GM12873 (cell line): Measurements from ENCODE around the gene PPP5C.

Source experiments
- TF ChIP-seq, protein P1 (sequence below): IDR thresholded peaks from 2 replicates; pipeline ENCODE4 v1.5.1; 2012; ENCODE audit warnings: low read depth, mild to moderate bottlenecking, moderate library complexity, low read length, control low read depth; ENCODE audit not compliant: insufficient read depth; ENCODE audit errors: missing control alignments

PPP5C gene

DNA sequence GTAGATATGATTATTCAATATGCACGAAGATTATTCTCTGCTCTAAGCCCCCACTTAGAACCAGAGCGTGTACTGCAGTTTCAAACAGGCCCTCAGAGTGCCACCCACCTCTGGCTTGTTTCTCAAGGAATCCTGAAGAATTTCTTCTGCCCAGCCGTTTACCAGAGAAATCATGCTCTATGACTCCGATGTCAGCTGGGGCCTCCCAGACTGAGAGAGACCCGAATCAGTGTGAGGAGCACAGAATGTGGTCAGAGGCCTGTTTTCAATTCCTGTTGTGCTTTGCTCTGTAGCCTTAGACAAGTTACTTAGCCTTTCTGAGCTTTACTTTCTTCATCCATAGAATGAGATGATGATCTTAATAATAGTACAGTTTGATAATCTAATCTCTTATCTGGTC is 76.3 kb downstream of the PPP5C start:
- TF ChIP-seq, protein P1, sequence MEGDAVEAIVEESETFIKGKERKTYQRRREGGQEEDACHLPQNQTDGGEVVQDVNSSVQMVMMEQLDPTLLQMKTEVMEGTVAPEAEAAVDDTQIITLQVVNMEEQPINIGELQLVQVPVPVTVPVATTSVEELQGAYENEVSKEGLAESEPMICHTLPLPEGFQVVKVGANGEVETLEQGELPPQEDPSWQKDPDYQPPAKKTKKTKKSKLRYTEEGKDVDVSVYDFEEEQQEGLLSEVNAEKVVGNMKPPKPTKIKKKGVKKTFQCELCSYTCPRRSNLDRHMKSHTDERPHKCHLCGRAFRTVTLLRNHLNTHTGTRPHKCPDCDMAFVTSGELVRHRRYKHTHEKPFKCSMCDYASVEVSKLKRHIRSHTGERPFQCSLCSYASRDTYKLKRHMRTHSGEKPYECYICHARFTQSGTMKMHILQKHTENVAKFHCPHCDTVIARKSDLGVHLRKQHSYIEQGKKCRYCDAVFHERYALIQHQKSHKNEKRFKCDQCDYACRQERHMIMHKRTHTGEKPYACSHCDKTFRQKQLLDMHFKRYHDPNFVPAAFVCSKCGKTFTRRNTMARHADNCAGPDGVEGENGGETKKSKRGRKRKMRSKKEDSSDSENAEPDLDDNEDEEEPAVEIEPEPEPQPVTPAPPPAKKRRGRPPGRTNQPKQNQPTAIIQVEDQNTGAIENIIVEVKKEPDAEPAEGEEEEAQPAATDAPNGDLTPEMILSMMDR = no peak

DNA sequence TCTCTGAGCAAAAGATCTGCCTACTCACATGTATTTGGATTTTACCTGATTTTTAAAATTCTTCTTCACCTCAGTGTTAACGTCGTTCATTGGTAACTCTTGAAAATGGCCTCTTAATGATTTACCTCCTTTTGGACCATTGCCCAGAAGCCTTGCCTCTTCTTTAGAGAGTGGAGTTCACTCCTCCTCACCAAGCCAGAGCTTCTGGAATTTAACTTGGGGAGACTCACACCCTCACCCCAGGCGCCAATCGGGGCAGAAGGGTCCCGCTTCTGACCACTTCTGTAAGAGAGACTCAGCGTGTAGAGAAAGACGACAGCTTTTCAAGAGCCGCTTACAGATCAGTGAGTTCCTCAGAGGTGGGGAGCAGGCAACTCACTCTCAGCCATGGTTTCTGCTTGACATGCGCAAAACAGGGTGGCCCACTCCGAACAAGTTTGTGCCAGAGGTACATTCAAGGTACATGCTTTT is 79.2 kb downstream of the PPP5C start:
- TF ChIP-seq, protein P1 = no peak

DNA sequence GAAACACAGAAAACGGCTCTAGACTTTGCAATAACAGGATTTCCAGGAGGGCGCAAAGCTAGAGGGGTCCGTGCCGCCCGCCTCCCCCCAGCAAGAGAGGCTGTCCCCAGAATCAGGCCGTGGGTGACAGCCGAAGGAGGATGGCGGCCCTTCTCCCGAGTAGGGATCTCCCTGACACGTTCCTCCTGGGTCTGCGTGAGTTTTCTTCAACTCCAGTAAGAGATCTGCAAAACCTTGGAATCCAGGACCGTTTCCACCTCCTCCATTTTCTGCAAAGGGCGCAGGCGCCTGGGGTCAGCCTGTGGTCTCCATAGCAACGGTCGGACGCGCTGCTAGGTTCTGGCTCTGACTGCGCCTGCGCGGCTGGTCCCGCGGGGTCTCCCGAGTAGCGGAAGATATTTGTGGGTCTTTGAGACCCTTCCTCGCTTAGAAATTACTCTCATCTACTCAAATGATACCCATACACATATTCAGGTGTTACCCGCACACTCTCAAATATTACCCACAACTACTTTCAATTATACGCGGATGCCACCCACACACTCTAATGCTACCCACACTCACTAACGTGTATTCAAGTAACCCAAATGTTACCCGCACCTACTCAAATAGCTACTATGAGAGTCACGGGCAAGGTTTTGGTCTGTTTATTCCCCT is 79.7 kb downstream of the PPP5C start:
- TF ChIP-seq, protein P1 = no peak

DNA sequence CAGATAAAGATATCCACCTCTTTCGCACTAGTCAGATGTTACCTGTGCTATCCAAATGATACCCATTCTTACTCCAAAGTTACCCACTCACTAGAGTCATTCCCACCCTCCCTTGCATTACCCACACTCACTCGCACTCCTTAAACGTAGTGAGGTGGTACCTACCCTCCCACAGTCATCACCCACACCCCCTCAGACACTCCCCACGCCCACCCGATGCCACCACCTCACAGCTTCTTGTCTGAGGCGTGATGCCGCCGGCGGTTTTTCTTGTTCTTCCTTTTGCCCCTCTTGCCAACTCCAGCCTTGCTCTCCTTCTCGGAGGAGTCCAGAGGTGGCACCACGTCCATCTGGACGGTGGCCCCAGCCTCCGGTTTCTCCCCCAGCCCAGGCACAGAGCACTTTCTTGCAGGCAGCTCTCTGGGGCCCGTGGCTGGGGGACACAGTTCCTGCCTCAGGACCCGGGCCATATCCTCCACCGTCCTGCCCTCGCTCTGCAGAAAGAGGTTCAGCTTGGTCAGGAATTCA is 80.7 kb downstream of the PPP5C start:
- TF ChIP-seq, protein P1 = no peak

DNA sequence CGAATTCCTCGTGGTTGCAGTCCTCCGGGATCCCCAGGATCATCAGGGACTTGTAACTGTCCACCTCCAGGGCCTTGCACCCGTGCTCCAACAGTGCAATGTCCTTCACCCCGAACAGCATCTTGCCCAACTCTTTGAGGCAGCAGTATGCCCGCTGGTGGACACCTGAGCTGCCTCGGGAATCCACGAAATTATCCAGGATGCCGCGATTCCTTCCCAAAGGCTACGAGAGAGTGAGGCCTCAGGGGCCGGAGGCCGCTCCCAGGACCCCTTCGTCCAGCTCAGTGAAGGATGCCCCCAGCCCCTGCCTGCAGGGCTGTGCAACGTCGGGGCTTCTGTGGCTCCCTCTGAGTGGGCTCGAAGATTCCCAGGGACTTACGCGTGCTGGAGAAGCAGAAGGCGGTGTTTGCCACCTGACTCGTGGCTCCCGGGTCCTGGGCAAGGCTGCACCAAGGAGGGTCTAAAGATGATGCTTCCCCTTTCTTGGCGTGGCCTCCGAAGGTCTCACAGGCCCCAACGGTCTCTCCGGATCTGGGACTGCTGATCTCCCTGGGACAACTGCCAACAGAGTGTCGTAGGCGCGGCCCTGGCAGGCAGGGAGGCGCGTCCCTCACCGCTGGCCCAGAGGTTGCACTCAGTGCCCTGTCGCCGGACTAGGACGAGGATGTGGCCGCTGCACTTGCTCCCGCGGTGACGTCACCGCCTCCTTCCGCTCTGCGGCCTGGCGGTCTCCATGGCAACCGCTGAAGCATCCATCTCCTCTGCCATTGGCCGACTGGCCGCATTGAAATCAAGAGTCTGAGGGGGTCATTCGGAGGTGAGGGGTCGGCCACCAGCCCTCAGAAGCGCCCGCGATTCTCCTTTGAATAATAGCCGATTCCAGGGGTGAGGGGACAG is 81.6 kb downstream of the PPP5C start, which contains the start of gene PNMA8C:
Gene PNMA8C, minus strand, starts transcription at position 698 of the 897 bp plus-strand sequence. Its CDS starts 577 bp downstream, at position 121.
- TF ChIP-seq, protein P1 = no peak

DNA sequence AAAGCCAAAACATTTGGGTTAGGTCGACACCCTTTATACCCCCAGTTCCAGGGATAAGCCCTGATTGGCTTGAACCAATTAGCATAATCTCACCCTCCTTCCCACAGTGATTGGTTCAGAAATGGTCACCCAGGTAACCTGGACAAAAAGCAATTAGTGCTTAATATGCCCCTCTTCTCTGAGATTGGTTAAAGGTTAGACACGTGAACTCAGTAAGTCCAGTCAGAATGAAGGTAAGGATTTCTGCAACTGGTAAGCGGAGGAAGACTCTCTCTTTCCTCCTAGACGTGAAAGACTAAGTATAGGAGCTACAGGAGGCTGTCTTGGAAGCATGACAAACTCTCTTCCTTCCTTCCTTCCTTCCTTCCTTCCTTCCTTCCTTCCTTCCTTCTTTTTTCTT is 83.1 kb downstream of the PPP5C start:
- TF ChIP-seq, protein P1 = no peak

DNA sequence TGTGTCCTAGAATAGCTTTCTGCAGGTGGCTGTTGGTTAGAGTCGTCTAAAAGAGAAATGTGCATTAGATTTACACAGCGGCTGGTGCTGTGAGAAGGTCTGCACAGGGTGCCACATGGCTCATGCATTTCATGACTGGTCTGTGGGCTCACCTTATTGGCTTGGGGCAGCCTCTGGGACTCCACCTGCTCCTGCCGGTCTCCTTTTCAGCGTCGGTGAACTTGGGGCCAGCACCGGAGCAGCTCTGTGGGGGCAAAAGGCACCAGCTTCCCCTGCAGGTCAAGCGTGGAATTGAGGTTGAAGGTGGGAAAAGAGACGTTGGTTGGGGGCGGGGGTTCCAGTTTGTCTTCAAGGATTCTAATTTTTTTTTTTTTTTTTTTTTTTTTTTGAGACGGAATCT is 84.9 kb downstream of the PPP5C start:
- TF ChIP-seq, protein P1 = peak; percentile 36
